ENCODE measurements around the gene TIMP3. TPM values are rescaled to one million over a fixed set of nuclear protein-coding genes. Genes with fewer than 3 reads are reported as not detected.

Gene TIMP3
- total RNA-seq, 1 donor from 2014 or later = 11.5 TPM

DNA sequence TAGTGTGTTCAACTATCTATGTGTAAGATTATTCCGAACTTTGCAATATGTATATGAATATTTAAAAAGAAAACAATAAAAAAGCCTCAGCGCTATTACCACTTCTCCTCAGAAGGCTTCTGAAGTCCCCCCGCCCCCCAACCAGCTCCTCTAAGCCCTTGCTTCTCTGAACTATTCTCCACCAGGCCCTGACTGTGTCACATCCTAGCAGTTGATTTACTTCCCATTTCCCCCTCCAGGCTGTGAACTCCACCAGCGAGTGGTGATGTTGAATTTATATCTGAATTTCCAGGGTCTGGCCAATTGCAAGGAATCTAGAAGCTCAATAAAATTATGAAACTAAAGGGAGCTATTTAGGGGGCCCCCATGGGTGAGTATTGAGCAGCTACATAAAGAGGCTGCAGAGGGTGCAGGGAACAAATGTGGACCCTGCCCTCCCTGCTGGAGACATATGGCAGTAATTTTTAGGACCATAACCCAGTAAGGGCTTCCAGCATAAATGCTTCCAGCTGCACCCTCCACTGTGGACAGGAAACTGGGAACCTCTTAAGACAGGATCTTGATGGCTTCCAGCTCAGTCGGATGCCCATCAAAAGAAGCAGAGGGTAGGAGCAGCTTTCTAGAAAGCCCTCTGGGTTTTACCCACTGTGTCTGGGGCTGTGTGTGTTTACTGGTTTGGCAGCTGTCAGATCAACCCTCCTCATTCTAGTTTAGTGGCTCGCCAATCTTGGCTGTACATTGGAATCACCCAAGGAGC, 81.4 kb downstream of the TIMP3 start:
- DNase-seq = no peak

GRCh38 chr22:32887324-32887980, 85.9 kb downstream of the TIMP3 start:
- no peak for DNase-seq

DNA sequence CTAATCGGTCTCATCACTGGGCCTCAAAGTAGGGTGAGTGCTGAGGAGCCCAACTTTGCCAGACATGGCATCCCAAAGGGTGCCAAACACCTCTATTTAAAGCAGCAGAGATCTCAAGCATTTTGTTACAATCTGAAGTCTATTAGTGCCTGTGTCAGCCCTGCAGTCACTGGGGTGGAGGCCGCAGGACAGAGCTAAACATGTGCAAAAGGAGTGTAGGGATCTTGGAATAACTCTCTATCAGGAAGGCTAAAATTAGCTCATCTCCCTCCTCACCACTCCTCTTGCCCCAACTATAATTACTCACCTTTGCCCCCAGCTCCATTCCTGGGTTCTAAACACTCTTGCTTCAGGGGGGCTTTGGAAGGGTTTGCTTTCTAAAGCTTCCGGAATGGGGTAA, 87.5 kb downstream of the TIMP3 start:
- DNase-seq = no peak

DNA sequence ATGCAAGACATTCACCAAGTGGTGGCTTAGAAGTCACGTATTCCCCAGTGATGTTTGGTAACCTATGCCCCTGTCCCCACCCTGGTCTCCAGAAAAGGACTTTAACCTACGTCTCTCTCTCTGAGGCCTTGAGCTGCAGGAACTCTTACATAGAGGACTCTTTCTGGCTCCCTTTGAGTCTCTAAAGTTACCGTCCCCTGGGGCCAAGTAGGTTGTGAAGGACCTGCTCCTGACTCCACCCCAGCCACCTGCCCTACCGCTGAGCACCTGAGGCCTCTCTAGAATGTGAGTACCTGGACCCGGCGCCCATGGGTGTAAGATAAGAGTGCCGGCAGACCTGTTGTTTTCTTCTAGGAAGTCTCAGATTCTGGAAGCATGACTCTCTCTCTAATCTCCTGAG, 95.4 kb downstream of the TIMP3 start:
- DNase-seq = no peak

DNA sequence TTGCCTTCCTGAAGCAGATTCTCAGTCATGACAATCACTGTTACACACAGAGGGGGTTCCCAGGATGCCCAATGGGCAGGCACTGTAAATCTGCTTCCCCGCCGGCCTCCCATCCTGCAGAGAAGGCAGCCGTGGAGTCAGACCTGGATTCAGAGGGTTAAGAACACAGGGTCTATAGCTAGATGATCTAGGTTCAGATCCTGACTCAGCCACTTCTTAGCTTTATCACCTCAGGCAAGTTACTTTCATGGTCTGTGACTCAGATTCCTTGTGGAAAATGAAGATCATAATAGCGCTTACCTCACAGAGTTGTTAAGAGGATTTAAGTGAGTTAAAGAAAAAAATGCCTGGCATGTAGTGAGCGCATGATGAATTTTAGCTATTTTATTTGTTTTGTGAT, 95.9 kb downstream of the TIMP3 start:
- DNase-seq = no peak

GRCh38 chr22:32900886-32901635, 99.6 kb downstream of the TIMP3 start:
- no peak for DNase-seq

DNA sequence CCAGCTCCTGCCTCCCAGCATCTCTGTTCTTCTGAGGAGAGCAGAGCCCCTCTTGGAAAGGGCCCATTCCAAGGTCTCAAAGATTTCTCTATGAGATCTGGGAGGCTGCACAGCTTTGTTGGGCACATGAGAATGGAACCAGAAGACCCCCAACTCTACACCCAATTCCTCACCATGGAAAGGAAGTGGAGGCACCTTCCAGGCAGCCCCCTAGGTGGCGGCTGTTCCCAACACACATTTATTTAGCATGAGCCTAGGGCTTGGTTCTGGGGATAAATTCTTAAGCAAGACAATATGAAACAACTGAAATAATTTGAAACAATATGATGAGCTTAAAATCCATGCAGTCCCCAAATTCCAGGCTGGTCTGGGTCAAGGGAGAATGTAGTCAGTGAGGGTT, 100.4 kb downstream of the TIMP3 start:
- DNase-seq = no peak

DNA sequence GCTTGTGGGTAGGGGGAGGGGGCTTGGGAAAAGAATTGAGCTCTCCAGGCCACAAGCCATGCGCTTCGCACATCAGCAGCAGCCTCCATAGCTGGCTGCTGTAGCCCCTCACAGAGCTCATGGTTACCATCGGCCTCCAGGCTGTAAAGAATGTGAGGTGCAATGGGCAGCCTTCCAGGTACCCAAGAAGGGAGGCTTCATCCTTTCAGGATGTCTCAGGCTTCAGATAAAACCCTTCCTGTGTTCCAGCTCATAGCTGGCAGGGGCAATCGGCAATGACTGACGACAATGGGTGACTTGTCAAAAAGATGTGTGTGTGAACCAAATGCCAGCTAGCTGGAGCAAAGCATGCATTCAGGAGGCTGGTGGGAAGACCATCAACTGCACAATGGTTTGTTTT, 102.0 kb downstream of the TIMP3 start:
- no peak for DNase-seq

DNA sequence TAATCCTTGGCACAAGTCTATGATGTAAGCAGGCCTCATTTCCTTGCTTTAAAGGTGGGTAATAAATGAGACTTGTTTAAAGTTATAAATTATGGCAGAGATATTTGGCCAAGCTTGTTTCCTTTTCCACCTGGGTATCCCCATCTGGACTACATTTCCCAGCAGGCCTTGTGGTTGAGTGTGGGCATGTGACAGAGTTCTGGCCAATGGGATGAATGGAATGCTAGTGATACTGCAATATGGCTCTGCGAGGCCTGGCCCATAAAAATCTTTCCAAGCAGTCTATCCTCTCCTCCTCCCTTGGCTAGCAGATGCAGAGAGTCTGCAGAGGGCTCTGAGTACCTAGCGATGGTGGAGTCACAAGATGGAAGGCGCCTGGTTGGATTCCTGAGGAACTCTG, 102.5 kb downstream of the TIMP3 start:
- no peak for DNase-seq

DNA sequence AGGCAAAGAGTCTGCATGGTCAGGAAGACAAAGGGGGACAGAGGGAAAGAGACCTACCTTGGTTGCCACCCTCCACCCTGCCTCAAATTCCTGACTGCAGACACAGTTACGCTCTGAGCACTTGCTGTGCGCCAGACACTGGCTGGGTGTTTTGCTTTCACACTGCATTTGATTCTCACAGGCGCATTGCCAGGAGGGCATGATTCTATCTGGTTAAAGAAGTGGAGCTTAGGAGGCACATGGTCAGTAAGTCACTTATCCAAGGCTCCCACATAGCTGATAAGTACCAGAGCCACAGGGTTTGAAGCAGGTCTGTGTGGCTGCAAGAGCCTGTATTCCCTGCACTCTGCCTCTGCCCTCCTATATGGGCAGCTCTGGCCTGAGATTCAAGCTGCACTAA, 103.9 kb downstream of the TIMP3 start:
- DNase-seq = peak; percentile 25

DNA sequence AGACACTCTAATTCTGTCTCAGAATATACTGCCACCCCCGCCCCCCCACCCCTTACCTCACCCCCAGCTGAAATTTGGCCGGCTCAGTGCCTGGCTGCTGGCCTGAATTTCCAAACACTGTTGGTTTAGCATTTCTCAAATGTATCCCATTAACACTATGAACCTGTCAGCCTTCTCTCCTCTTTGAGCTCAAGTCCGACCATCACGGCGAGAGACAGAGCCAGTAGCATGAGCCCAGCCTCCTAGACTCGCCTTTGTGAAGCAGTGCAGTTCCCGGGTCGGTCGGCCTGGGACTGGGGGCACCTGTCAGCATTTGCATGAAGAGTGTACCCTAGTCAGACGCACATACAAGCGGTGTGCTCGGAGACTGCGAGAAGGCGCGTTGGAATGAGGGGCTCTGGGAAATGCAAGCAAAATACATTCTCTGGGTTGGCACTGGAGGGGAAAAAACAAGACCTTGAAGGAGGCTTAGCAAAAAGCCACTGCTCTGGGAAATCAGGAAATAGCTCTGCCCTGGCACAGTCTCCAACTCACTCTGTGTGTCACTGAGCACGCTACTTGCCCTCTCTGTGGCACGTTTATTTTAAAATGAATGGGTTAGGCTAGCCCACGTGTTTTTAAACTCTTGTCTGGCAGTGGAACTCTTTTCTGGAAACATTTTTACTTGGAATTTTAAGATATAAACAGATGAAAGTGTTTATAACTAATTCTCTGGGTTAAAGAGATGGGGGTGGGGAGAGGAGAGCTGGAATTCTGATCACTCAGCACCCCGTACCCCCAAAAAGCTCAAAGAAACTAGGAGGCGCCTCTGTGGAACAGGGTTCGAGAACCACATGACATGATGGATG, 108.3 kb downstream of the TIMP3 start:
- no peak for DNase-seq

DNA sequence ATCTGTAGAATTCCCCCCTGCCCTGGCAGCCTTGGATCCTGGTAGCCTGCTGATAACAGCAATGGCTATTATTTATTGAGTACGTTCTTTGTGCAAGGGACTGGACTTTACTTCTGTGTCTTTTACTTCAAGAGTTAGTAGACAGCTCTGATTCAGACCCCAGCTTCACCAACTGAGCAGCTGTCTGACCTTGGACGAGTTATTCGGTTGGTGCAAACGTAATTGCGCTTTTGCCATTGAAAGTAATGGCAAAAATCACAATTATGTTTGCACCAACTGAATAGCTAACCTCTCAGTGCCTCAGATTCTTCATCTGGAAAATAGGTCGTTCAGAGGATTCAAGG, 108.9 kb downstream of the TIMP3 start:
- no peak for DNase-seq

DNA sequence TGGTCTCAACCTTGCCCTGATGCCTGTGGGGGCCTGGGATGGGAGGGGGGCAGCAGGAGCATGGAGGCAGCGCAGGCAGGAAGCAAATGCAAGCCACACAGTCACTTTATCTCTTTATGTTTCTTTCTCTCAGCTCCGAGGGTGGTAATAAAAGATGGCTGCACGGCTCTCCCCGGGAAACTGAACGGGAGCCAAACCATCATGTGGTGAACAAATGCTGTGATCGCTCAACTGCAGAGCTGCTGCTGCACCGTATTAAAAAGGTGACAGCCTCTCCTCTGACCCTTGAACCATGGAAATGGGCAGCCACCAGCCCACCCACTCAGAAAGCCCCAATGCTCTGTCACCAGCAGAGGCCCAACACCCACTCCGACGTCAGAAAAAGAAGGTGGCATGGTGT, 110.0 kb downstream of the TIMP3 start:
- DNase-seq = no peak
